Epithelial cell of esophagus (primary cell): ENCODE measurements around the gene SLAMF7.
A peak's percentile ranks its signal among the peaks of the same experiment; 100 is the strongest.

Source experiments
- DNase-seq: peaks from one replicate; pipeline ENCODE4 v3.0.0; 2010; ENCODE audit warnings: low read depth
- H3K4me3 ChIP-seq: 2 replicates; pipeline ENCODE4 v1.5.1; 2011; ENCODE audit warnings: mild to moderate bottlenecking, low read length, control low read depth
- TF ChIP-seq, protein P1 (sequence below): IDR thresholded peaks from 2 replicates; pipeline ENCODE4 v1.5.1; 2011; ENCODE audit warnings: low read depth, mild to moderate bottlenecking, low read length, control low read depth, inconsistent platforms; ENCODE audit not compliant: insufficient read depth; ENCODE audit errors: missing control alignments

The SLAMF7 gene

DNA sequence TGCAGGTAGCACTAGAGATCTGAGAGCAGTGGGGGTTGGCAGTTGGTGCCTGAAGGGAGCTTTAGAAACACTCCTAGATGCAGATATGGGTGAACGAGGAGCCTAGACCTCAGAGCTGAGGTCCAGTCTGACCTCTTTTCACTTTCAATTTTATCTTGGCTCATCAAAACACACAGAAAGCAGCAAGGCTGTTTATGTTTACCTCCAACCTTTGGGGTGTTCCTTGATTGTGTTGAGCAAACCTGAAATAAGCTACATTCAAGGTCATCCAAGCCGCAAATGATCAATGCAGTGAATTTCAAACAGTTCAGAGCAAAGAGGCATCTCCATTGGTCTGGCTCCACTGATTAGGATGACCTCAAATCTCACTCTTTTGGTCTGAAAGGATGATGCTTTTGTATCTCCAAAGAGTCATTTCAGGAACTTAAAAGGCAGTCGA, 58.2 kb downstream of the SLAMF7 start:
- H3K4me3 ChIP-seq = no peak overlapping the region
- DNase-seq = no peak
- TF ChIP-seq, protein P1, sequence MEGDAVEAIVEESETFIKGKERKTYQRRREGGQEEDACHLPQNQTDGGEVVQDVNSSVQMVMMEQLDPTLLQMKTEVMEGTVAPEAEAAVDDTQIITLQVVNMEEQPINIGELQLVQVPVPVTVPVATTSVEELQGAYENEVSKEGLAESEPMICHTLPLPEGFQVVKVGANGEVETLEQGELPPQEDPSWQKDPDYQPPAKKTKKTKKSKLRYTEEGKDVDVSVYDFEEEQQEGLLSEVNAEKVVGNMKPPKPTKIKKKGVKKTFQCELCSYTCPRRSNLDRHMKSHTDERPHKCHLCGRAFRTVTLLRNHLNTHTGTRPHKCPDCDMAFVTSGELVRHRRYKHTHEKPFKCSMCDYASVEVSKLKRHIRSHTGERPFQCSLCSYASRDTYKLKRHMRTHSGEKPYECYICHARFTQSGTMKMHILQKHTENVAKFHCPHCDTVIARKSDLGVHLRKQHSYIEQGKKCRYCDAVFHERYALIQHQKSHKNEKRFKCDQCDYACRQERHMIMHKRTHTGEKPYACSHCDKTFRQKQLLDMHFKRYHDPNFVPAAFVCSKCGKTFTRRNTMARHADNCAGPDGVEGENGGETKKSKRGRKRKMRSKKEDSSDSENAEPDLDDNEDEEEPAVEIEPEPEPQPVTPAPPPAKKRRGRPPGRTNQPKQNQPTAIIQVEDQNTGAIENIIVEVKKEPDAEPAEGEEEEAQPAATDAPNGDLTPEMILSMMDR = no peak

DNA sequence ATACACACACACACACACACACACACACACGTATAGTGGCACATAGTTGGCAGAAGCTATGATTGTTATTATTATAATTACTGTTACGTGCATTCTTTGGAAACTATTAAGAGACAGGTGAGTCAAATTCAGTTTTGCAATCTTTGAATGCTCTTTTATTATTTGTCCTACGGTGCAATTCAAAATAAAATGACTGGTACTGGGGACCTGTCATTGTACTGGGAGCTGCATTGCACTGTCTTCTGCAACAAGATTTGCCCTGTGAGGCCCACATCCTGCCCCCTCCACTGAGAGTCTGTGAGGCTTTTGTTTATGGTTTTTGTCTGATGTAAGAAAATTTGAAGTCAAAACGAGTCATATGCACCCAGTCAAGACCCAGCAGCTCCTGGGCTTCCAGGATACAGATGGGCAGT, 58.8 kb downstream of the SLAMF7 start:
- H3K4me3 ChIP-seq = no peak overlapping the region
- TF ChIP-seq, protein P1 = no peak
- peak; percentile 82 for DNase-seq

DNA sequence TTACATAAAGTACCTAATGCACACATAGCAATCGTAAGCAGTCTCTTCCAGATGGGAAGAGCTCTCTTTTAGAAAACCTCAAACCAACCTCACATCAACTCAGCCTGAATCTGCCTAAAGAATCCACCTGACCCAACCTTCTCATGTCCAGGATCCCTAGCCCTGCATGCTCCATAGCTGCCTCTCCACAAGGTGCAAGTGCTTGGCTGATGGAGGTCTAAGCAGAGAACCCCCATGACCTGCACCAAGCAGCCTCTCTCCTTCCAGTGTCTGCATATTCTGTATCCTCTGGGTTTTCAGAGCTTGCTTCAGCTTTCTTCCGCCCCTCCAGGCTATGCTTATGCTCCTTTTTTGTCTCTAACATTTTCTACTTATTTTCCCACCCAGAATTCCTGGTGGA, 59.4 kb downstream of the SLAMF7 start:
- TF ChIP-seq, protein P1 = no peak
- no peak for DNase-seq
- no peak overlapping the region for H3K4me3 ChIP-seq

DNA sequence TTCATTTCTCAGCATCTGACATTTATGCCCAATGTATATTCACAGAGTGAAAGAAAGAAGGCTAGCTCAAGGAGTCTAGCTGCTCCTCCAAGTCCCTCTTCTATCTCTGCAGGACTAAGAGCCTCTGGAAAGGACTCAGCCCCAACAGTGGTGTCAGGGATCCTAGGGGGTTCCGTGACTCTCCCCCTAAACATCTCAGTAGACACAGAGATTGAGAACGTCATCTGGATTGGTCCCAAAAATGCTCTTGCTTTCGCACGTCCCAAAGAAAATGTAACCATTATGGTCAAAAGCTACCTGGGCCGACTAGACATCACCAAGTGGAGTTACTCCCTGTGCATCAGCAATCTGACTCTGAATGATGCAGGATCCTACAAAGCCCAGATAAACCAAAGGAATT, 60.6 kb downstream of the SLAMF7 start:
- no peak overlapping the region for H3K4me3 ChIP-seq
- TF ChIP-seq, protein P1 = no peak
- no peak for DNase-seq

DNA sequence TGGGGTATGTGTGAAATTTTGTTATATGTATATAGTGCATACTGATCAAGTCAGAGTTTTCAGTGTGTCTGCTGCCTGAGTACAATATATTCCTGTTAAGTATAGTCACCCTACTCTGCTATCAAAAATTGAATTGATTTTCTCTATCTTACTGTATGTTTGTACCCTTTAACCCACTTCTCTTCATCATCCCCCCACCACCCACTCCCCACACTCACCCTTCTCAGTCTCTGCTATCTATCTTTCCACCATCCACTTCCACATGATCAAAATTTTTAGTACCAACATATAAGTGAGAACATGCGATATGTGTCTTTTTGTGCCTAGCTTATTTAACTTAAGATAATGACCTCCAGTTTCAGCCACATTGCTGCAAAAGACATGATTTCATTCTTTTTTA, 61.1 kb downstream of the SLAMF7 start:
- no peak for DNase-seq
- H3K4me3 ChIP-seq = no peak overlapping the region

DNA sequence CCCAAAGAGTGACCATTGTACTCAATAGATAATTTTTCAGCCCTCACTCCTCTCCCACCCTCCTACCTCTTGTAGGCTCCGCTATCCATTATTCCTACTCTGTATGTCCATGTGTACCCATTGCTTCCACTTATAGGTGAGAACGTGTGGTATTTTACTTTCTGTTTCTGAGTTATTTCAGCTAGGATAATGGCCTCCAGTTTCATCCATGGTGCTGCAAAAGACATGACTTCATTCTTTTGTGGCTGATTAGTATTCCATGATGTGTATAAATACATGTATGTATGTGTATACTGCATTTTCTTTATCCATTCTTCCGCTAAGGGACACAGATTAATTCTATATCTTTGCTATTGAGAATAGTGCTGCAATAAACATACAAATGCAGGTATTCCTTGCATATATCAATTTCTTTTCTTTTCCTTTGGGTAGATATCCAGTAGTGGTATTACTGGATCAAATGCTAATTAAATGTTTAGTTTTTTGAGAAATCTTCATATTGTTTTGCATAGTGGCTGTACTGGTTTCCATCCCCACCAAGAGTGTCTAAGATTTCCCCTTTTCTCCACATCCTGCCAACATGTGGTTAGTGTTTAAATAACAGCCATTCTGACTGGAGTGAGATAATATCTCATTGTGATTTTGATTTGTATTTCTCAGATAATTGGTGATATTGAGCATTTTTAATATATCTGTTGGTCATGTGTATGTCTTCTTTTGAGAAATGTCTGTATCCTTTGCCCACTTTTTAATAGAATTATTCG, 61.8 kb downstream of the SLAMF7 start:
- TF ChIP-seq, protein P1 = no peak
- no peak for DNase-seq
- no peak overlapping the region for H3K4me3 ChIP-seq

More for the DNA sequence above, 61.1 kb downstream of the SLAMF7 start:
- TF ChIP-seq, protein P1 = no peak

DNA sequence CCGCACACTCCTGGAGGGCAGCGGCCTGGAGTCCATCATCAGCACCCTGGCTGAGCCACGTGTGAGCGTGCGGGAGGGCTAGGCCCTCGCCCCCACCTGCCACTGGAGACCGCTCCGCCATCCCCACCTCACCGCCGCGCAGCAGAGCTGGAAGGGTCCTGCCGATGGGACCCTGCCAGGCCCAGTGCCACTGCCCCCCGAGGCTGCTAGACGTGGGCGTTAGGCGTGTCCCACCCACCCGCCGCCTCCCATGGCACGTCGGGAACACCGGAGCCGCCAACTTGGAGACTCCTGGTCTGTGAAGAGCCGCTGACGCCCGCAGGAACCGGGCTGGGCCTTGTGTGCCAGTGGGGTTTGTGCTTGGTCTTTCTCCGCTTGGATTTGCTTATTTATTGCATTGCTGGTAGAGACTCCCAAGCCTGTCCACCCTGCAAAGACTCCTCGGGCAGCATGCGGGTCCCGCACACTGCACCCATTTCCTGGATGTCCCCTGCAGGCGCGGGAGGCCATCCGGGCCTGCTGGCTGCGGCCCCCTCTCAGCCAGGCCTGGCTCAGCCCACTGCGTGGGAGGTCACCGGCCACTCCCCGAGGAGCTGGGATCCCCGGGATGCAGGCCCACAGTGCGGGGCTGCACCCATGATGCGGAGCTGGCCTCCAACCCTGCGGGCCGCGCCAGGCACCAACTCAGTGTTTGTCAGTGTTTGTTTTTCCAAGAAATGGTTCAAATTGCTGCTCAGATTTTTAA, 63.0 kb downstream of the SLAMF7 start:
- TF ChIP-seq, protein P1 = no peak
- DNase-seq = no peak
- no peak overlapping the region for H3K4me3 ChIP-seq
